ENCODE results near the gene PGAP1. TPM values are rescaled to one million over a fixed set of nuclear protein-coding genes. Genes with fewer than 3 reads are reported as not detected.

The PGAP1 gene
- total and polyA plus RNA-seq, 2 donors (not counting 1 experiment from before 2014, with no cell fraction given): 0.25 to 21.8 TPM

GRCh38 chr2:196965651-196966050 lies 39.1 kb upstream of the PGAP1 start:
- CTCF ChIA-PET: no interaction called here
- no peak overlapping the region for H3K27ac ChIP-seq (ENCODE audit: low read length in 2 of 2)

DNA sequence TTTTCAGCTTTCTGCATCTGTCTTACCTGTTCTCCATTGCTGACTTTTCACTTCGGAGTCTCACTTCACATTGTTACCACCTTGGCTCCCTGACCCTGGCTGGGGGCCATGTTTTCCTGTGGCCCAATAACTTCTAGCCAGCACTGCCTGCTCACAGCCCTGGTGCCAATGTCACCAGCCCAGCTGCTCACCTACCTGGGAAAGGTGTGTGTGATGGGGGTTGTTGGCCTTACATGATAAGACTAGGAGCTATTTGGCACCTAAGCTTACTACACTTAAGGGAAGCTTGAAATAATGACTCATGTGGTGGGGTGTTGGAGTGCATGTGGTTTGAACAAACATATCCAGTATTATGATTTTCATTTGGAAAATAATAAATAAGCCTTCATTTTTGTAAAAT lies 37.5 kb upstream of the PGAP1 start:
- H4K20me1 ChIP-seq (ENCODE audit: control insufficient read depth, insufficient read depth, low read length, poor library complexity, severe bottlenecking): no peaks in the 10 kb centered on the region
- H3K36me3 ChIP-seq (replicated peaks in 1 of 2; ENCODE audit: control extremely low read depth in 1 of 2, control insufficient read depth in 1 of 2, extremely low read depth in 1 of 2, insufficient read depth in 2 of 2, low read length in 1 of 2): no peaks in the 10 kb centered on the region
- H3K4me3 ChIP-seq (ENCODE audit: control extremely low read depth in 1 of 5, extremely low read depth in 1 of 5, insufficient read depth in 1 of 5, low read depth in 2 of 5, low read length in 4 of 5): no peak overlapping the region
- Mint-ChIP-seq H3K4me3 (no peak overlapping the region), H3K4me1 (no peaks in the 10 kb centered on the region), H3K9me3 (ENCODE audit: insufficient read depth) (no peaks in the 10 kb centered on the region), H3K27ac (no peak overlapping the region), H3K27me3 (no peaks in the 10 kb centered on the region)
- H3K27me3 ChIP-seq (replicated peaks in 1 of 4; ENCODE audit: control extremely low read depth in 1 of 4, control insufficient read depth in 3 of 4, insufficient read depth in 4 of 4, low read length in 3 of 4): no peaks in the 10 kb centered on the region
- TF ChIP-seq, protein P1, sequence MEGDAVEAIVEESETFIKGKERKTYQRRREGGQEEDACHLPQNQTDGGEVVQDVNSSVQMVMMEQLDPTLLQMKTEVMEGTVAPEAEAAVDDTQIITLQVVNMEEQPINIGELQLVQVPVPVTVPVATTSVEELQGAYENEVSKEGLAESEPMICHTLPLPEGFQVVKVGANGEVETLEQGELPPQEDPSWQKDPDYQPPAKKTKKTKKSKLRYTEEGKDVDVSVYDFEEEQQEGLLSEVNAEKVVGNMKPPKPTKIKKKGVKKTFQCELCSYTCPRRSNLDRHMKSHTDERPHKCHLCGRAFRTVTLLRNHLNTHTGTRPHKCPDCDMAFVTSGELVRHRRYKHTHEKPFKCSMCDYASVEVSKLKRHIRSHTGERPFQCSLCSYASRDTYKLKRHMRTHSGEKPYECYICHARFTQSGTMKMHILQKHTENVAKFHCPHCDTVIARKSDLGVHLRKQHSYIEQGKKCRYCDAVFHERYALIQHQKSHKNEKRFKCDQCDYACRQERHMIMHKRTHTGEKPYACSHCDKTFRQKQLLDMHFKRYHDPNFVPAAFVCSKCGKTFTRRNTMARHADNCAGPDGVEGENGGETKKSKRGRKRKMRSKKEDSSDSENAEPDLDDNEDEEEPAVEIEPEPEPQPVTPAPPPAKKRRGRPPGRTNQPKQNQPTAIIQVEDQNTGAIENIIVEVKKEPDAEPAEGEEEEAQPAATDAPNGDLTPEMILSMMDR (IDR thresholded peaks at IDR 0.05): no peak
- TF ChIP-seq EZH2 (IDR thresholded peaks at IDR 0.05; ENCODE audit: borderline replicate concordance, insufficient read depth, low read depth, low read length, poor library complexity, severe bottlenecking): no peak
- no peak for DNase-seq
- no peaks in the 10 kb centered on the region for H3K79me2 ChIP-seq (ENCODE audit: control insufficient read depth, insufficient read depth, low read length)
- no peaks in the 10 kb centered on the region for H3K4me1 ChIP-seq (ENCODE audit: control insufficient read depth in 2 of 2, insufficient read depth in 2 of 2, low read length in 2 of 2)
- H3K4me2 ChIP-seq (replicated peaks; ENCODE audit: low read depth, low read length, poor library complexity, severe bottlenecking): no peak overlapping the region
- intact Hi-C loops (cut with micrococcal nuclease): no loop called here
- no peak overlapping the region for H2AFZ ChIP-seq (ENCODE audit: insufficient read depth, low read depth, low read length, poor library complexity, severe bottlenecking)
- 100% methylated on average over 1 of the region's 1 CpG for WGBS (ENCODE audit: insufficient coverage)
- no peaks in the 10 kb centered on the region for H3K9me3 ChIP-seq (ENCODE audit: control extremely low read depth in 1 of 3, control insufficient read depth in 2 of 3, insufficient read depth in 1 of 3, low read length in 2 of 3)
- no peak for ATAC-seq (ENCODE audit: low read depth)
- ChIA-PET POLR2A (no interaction called here), CTCF (no interaction called here)
- H3K9ac ChIP-seq (ENCODE audit: low read length): no peak overlapping the region
- H3K27ac ChIP-seq (ENCODE audit: low read length in 2 of 2): no peak overlapping the region

More at GRCh38 chr2:196965651-196966050, 39.1 kb upstream of the PGAP1 start:
- Histone ChIP-seq H3K9ac (ENCODE audit: low read length) (no peak overlapping the region), H3K9me3 (ENCODE audit: control extremely low read depth in 1 of 3, control insufficient read depth in 2 of 3, insufficient read depth in 1 of 3, low read length in 2 of 3) (no peaks in the 10 kb centered on the region), H4K20me1 (ENCODE audit: control insufficient read depth, insufficient read depth, low read length, poor library complexity, severe bottlenecking) (no peaks in the 10 kb centered on the region), H3K4me1 (ENCODE audit: control insufficient read depth in 2 of 2, insufficient read depth in 2 of 2, low read length in 2 of 2) (no peaks in the 10 kb centered on the region), H3K79me2 (ENCODE audit: control insufficient read depth, insufficient read depth, low read length) (no peaks in the 10 kb centered on the region), H3K27me3 (replicated peaks in 1 of 4; ENCODE audit: control extremely low read depth in 1 of 4, control insufficient read depth in 3 of 4, insufficient read depth in 4 of 4, low read length in 3 of 4) (no peaks in the 10 kb centered on the region), H3K36me3 (replicated peaks in 1 of 2; ENCODE audit: control extremely low read depth in 1 of 2, control insufficient read depth in 1 of 2, extremely low read depth in 1 of 2, insufficient read depth in 2 of 2, low read length in 1 of 2) (no peaks in the 10 kb centered on the region), H3K4me2 (replicated peaks; ENCODE audit: low read depth, low read length, poor library complexity, severe bottlenecking) (no peak overlapping the region), H2AFZ (ENCODE audit: insufficient read depth, low read depth, low read length, poor library complexity, severe bottlenecking) (no peak overlapping the region), H3K4me3 (ENCODE audit: control extremely low read depth in 1 of 5, extremely low read depth in 1 of 5, insufficient read depth in 1 of 5, low read depth in 2 of 5, low read length in 4 of 5) (no peak overlapping the region)
- ATAC-seq (ENCODE audit: low read depth) (no peak), DNase-seq (no peak)
- no peak for TF ChIP-seq EZH2 (IDR thresholded peaks at IDR 0.05; ENCODE audit: borderline replicate concordance, insufficient read depth, low read depth, low read length, poor library complexity, severe bottlenecking)
- TF ChIP-seq, protein P1 (IDR thresholded peaks at IDR 0.05): no peak
- Mint-ChIP-seq H3K4me1 (no peaks in the 10 kb centered on the region), H3K9me3 (ENCODE audit: insufficient read depth) (no peaks in the 10 kb centered on the region), H3K4me3 (no peak overlapping the region), H3K27me3 (no peaks in the 10 kb centered on the region), H3K27ac (no peak overlapping the region)
- intact Hi-C loops (cut with micrococcal nuclease): no loop called here
- no CpG with 5 or more reads among the region's 4 CpGs for WGBS (ENCODE audit: insufficient coverage)
- POLR2A ChIA-PET: no interaction called here
